Endodermal cell (in vitro differentiated cells): Measurements from ENCODE around the gene SGO2. TPM values are rescaled to one million over a fixed set of nuclear protein-coding genes. Genes with fewer than 3 reads are reported as not detected.
A peak's percentile ranks its signal among the peaks of the same experiment; 100 is the strongest.

Source experiments
- DNase-seq: peaks from one replicate; pipeline ENCODE4 v3.0.0-alpha.2; 2017
- H3K27ac ChIP-seq: 2 replicates; pipeline ENCODE4 v1.5.1; 2013; ENCODE audit warnings: mild to moderate bottlenecking, low read depth, low read length, moderate library complexity
- H3K27me3 ChIP-seq: 2 replicates; pipeline ENCODE4 v1.6.1; 2013; ENCODE audit warnings: mild to moderate bottlenecking, low read length, moderate library complexity; ENCODE audit not compliant: insufficient read depth, control insufficient read depth, poor library complexity, severe bottlenecking
- H3K36me3 ChIP-seq: 2 replicates; pipeline ENCODE4 v1.7.0; 2013; ENCODE audit warnings: mild to moderate bottlenecking, low read length, moderate library complexity; ENCODE audit not compliant: control insufficient read depth, insufficient read depth
- H3K4me1 ChIP-seq: one replicate; pipeline ENCODE4 v1.7.0; 2013; ENCODE audit warnings: low read length; ENCODE audit not compliant: control insufficient read depth, insufficient read depth
- H3K4me3 ChIP-seq: 2 replicates; pipeline ENCODE4 v1.5.1; 2013; ENCODE audit warnings: mild to moderate bottlenecking, low read length, moderate library complexity
- H3K9ac ChIP-seq: 2 replicates; pipeline ENCODE4 v1.6.1; 2013; ENCODE audit warnings: mild to moderate bottlenecking, low read length, moderate library complexity; ENCODE audit not compliant: poor library complexity, severe bottlenecking; ENCODE audit errors: extremely low read depth
- H3K9me3 ChIP-seq: 2 replicates; pipeline ENCODE4 v1.6.1; 2013; ENCODE audit warnings: mild to moderate bottlenecking, low read length, moderate library complexity; ENCODE audit not compliant: control insufficient read depth
- H3K27ac Mint-ChIP-seq: 2 replicates; pipeline ENCODE4 v1.8.0; 2020; ENCODE audit warnings: mixed read lengths
- H3K27me3 Mint-ChIP-seq: 2 replicates; pipeline ENCODE4 v1.8.0; 2021; ENCODE audit warnings: mild to moderate bottlenecking, mixed read lengths; ENCODE audit not compliant: insufficient read depth
- H3K36me3 Mint-ChIP-seq: 2 replicates; pipeline ENCODE4 v1.8.0; 2020; ENCODE audit warnings: low read depth, mixed read lengths
- H3K4me1 Mint-ChIP-seq: 2 replicates; pipeline ENCODE4 v1.8.0; 2020; ENCODE audit warnings: mixed read lengths
- H3K4me3 Mint-ChIP-seq: 2 replicates; pipeline ENCODE4 v1.8.0; 2020; ENCODE audit warnings: mild to moderate bottlenecking, moderate library complexity, mixed read lengths
- H3K9me3 Mint-ChIP-seq: 2 replicates; pipeline ENCODE4 v1.8.0; 2020; ENCODE audit warnings: mild to moderate bottlenecking, mixed read lengths
- CTCF ChIP-seq: fragments of 200-600 bp; sonication (generic); conservative IDR thresholded peaks from 2 replicates; pipeline ENCODE4 v1.5.0; 2021; ENCODE audit warnings: antibody characterized with exemption, mild to moderate bottlenecking
- WGBS, 2 experiments: methylation state at CpG; one replicate each; pipeline versions ENCODE4 v1.1.5 to v1.1.7; 2013; ENCODE audit warnings: missing lambda C conversion rate in 2 of 2, mixed read lengths in 1 of 2; ENCODE audit not compliant: insufficient coverage in 1 of 2, insufficient read length in 1 of 2; 5-methylcytosine and 5-hydroxymethylcytosine counted together
- total RNA-seq, 2 donors: library from RNA; stranded (reverse); fragmentation: NEBNext Ultra II Directional in 1 of 2; extraction: Animal tissue kit (Norgen Biotek cat#: 25700) in 1 of 2; gene quantifications; 2 replicates in 1 of 2; 3 replicates in 1 of 2; pipeline ENCODE4 v1.2.1, GENCODE V29; 2021

Gene SGO2
- total RNA-seq, 2 donors from 2014 or later: 20.0 to 37.8 TPM

GRCh38 chr2:200567932-200568331 is 41.9 kb downstream of the SGO2 start:
- TF ChIP-seq CTCF: no peak
- Histone ChIP-seq H3K27me3 (no peaks in the 10 kb centered on the region), H3K4me3 (no peak overlapping the region), H3K4me1 (no peaks in the 10 kb centered on the region), H3K36me3 (peaks cover 7% of the 10 kb centered on the region), H3K27ac (no peak overlapping the region), H3K9me3 (no peaks in the 10 kb centered on the region), H3K9ac (no peak overlapping the region)
- 88 to 100% methylated on average over 1 to 3 of the region's 3 CpGs for WGBS, 2 experiments
- peaks cover 1% of the 10 kb centered on the region for H3K27me3 Mint-ChIP-seq
- H3K9me3 Mint-ChIP-seq: peaks cover 28% of the 10 kb centered on the region
- H3K4me3 Mint-ChIP-seq: no peak overlapping the region
- DNase-seq: no peak
- H3K4me1 Mint-ChIP-seq: no peaks in the 10 kb centered on the region
- peaks cover 26% of the 10 kb centered on the region for H3K36me3 Mint-ChIP-seq
- no peak overlapping the region for H3K27ac Mint-ChIP-seq

- no peak overlapping the region for H3K27ac Mint-ChIP-seq
- no peaks in the 10 kb centered on the region for H3K4me1 Mint-ChIP-seq
- 72% methylated on average over 2 of the region's 2 CpGs; no CpG with 5 or more reads in 1 of the 2 experiments for WGBS, 2 experiments
- peaks cover 10% of the 10 kb centered on the region for H3K36me3 Mint-ChIP-seq
- no peaks in the 10 kb centered on the region for H3K27me3 Mint-ChIP-seq
- no peak overlapping the region for H3K9ac ChIP-seq
- H3K27ac ChIP-seq: no peak overlapping the region
- H3K9me3 ChIP-seq: no peaks in the 10 kb centered on the region
- no peak for DNase-seq
- H3K27me3 ChIP-seq: no peaks in the 10 kb centered on the region
- no peaks in the 10 kb centered on the region for H3K9me3 Mint-ChIP-seq
- H3K4me3 Mint-ChIP-seq: no peak overlapping the region
- peak; percentile 68 for TF ChIP-seq CTCF
- peaks cover 6% of the 10 kb centered on the region for H3K36me3 ChIP-seq
- no peak overlapping the region for H3K4me3 ChIP-seq
- H3K4me1 ChIP-seq: no peaks in the 10 kb centered on the region
These were observed 50.0 kb downstream of the SGO2 start for GRCh38 chr2:200575957-200576356.

GRCh38 chr2:200577027-200577426 is 51.0 kb downstream of the SGO2 start:
- no peak overlapping the region for H3K27ac Mint-ChIP-seq
- Histone ChIP-seq H3K9me3 (no peaks in the 10 kb centered on the region), H3K27ac (no peak overlapping the region), H3K4me1 (no peaks in the 10 kb centered on the region), H3K9ac (no peak overlapping the region), H3K4me3 (no peak overlapping the region), H3K27me3 (no peaks in the 10 kb centered on the region), H3K36me3 (peaks cover 6% of the 10 kb centered on the region)
- DNase-seq: no peak
- H3K4me1 Mint-ChIP-seq: no peaks in the 10 kb centered on the region
- peaks cover 10% of the 10 kb centered on the region for H3K36me3 Mint-ChIP-seq
- H3K27me3 Mint-ChIP-seq: no peaks in the 10 kb centered on the region
- H3K4me3 Mint-ChIP-seq: no peak overlapping the region
- 96 to 100% methylated on average over 1 to 2 of the region's 3 CpGs for WGBS, 2 experiments
- H3K9me3 Mint-ChIP-seq: no peaks in the 10 kb centered on the region
- peak; percentile 51 for TF ChIP-seq CTCF
